Mesothelial cell of epicardium (in vitro differentiated cells): ENCODE data around the gene FGF4. TPM values are rescaled to one million over a fixed set of nuclear protein-coding genes. Genes with fewer than 3 reads are reported as not detected.

Source experiments
- DNase-seq, 2 experiments: peaks; one replicate each; pipeline ENCODE4 v3.0.0; 2021; ENCODE audit warnings: low spot score in 2 of 2; ENCODE audit not compliant: unreplicated experiment in 2 of 2
- H3K27ac Mint-ChIP-seq: 2 replicates; pipeline ENCODE4 v1.8.0; 2021; ENCODE audit warnings: mixed read lengths
- H3K27me3 Mint-ChIP-seq: 2 replicates; pipeline ENCODE4 v1.8.0; 2021; ENCODE audit warnings: low read depth, mixed read lengths
- H3K36me3 Mint-ChIP-seq: 2 replicates; pipeline ENCODE4 v1.8.0; 2021; ENCODE audit warnings: mixed read lengths
- H3K4me1 Mint-ChIP-seq: 2 replicates; pipeline ENCODE4 v1.8.0; 2021; ENCODE audit warnings: mixed read lengths
- H3K4me3 Mint-ChIP-seq: 2 replicates; pipeline ENCODE4 v1.8.0; 2021; ENCODE audit warnings: mild to moderate bottlenecking, moderate library complexity, mixed read lengths
- H3K9me3 Mint-ChIP-seq: 2 replicates; pipeline ENCODE4 v1.8.0; 2021; ENCODE audit warnings: mixed read lengths
- total RNA-seq: library from RNA; stranded (reverse); gene quantifications from 3 replicates; pipeline ENCODE4 v1.2.1, GENCODE V29; 2021
- TF ChIP-seq, protein P1 (sequence below): fragments of 200-600 bp; sonication (generic); IDR thresholded peaks from one replicate; pipeline ENCODE4 v1.5.0; 2021; ENCODE audit warnings: antibody characterized with exemption; ENCODE audit not compliant: unreplicated experiment

FGF4 gene
- total RNA-seq, 1 donor from 2014 or later, result not detected

DNA sequence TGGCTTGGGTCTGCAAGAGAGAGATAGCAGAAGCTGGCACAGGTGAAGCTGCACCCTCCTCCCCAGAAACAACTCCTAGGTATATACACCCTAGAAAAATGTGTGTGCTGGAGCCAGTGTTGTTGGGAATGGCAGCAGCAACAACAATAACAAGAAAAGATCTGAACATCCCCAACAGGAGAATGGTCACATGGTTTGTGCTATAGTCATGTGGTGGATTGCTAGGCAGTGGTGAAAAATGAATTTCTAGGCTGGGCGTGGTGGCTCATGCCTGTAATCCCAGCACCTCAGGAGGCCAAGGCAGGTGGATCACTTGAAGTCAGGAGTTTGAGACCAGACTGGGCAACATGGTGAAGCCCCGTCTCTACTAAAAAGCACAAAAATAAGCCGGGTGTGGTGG is 40.3 kb downstream of the FGF4 start:
- no peak overlapping the region for H3K4me3 Mint-ChIP-seq
- H3K27me3 Mint-ChIP-seq, result peaks cover 5% of the 10 kb centered on the region
- no peaks in the 10 kb centered on the region for H3K4me1 Mint-ChIP-seq
- no peak for DNase-seq
- TF ChIP-seq, protein P1, sequence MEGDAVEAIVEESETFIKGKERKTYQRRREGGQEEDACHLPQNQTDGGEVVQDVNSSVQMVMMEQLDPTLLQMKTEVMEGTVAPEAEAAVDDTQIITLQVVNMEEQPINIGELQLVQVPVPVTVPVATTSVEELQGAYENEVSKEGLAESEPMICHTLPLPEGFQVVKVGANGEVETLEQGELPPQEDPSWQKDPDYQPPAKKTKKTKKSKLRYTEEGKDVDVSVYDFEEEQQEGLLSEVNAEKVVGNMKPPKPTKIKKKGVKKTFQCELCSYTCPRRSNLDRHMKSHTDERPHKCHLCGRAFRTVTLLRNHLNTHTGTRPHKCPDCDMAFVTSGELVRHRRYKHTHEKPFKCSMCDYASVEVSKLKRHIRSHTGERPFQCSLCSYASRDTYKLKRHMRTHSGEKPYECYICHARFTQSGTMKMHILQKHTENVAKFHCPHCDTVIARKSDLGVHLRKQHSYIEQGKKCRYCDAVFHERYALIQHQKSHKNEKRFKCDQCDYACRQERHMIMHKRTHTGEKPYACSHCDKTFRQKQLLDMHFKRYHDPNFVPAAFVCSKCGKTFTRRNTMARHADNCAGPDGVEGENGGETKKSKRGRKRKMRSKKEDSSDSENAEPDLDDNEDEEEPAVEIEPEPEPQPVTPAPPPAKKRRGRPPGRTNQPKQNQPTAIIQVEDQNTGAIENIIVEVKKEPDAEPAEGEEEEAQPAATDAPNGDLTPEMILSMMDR, result no peak
- no peak overlapping the region for H3K27ac Mint-ChIP-seq
- no peaks in the 10 kb centered on the region for H3K36me3 Mint-ChIP-seq
- H3K9me3 Mint-ChIP-seq, result peaks cover 15% of the 10 kb centered on the region

DNA sequence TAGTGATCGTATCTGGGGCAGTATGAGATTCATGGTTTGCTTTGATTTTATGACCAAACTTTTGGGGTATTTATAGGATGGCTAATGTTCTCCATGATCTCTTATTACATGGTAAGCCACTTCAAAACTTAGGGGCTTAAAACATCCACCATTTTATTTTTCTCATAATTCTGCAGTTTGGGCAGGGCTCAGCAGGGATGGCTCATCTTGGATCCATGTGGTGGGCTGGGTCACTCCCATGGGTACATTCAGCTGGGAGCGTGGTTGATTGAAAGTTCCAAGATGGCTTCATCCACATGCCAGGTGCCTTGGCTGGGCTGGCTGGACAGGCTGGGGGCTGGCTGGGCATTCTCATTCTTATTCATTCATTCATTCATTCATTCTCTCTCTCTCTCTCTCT is 40.8 kb downstream of the FGF4 start:
- no peak for DNase-seq
- peaks cover 5% of the 10 kb centered on the region for H3K27me3 Mint-ChIP-seq
- no peaks in the 10 kb centered on the region for H3K4me1 Mint-ChIP-seq
- no peak overlapping the region for H3K27ac Mint-ChIP-seq
- TF ChIP-seq, protein P1, result no peak
- H3K9me3 Mint-ChIP-seq, result peaks cover 13% of the 10 kb centered on the region
- no peak overlapping the region for H3K4me3 Mint-ChIP-seq
- no peaks in the 10 kb centered on the region for H3K36me3 Mint-ChIP-seq

DNA sequence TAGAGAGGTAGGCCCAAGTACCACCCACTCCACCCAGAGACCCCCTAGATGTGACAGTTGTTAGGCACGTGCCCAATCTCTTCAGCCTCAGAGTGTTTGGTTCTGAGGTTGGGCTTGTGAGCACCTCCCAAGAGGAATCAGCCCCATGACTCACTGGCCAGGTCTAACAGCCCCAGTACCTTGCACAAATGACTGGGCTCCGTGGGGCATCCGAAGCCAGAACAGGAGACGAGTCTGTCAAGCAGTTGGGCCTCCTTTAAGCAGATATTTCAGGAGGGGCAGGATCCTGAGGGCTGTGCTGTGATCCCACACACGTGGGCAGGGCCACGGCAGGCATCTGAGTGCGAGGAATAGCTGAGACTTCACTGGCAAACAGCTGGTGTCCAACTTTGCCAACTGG is 42.2 kb downstream of the FGF4 start:
- peaks cover 13% of the 10 kb centered on the region for H3K9me3 Mint-ChIP-seq

DNA sequence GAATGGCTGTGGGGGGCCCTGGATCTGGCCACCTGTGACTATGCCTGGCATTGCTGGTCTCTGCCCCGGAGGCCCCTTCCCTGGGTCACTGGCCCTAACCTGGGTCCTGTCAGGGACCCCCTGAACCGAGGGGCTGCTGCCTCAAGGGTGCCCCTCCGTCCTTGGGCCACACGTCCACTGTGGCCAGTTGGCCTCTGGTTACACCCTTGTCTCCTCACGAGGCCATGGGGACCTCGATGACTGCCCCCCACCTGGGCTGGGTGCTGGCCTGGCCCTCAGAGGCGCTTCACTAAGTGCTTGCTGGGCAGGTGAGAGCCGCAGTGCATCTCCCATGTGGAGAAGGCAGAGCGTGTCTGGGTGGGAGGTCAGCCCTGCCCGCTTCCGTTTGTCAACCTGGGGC is 44.0 kb downstream of the FGF4 start:
- Mint-ChIP-seq H3K4me1 (peaks cover 2% of the 10 kb centered on the region), H3K36me3 (no peaks in the 10 kb centered on the region), H3K27ac (no peak overlapping the region), H3K27me3 (peaks cover 4% of the 10 kb centered on the region), H3K9me3 (peaks cover 9% of the 10 kb centered on the region), H3K4me3 (no peak overlapping the region)
- no peak for DNase-seq
- TF ChIP-seq, protein P1, result no peak

More for the DNA sequence above, 42.2 kb downstream of the FGF4 start:
- Mint-ChIP-seq H3K36me3 (no peaks in the 10 kb centered on the region), H3K4me3 (no peak overlapping the region), H3K27me3 (peaks cover 5% of the 10 kb centered on the region), H3K27ac (no peak overlapping the region), H3K4me1 (no peaks in the 10 kb centered on the region)
- no peak for DNase-seq
- TF ChIP-seq, protein P1, result no peak

GRCh38 chr11:69730500-69730899 is 44.6 kb downstream of the FGF4 start:
- no peaks in the 10 kb centered on the region for H3K36me3 Mint-ChIP-seq
- peaks cover 6% of the 10 kb centered on the region for H3K4me1 Mint-ChIP-seq
- peaks cover 9% of the 10 kb centered on the region for H3K9me3 Mint-ChIP-seq
- H3K27ac Mint-ChIP-seq, result no peak overlapping the region
- no peak for DNase-seq
- TF ChIP-seq, protein P1, result no peak
- no peak overlapping the region for H3K4me3 Mint-ChIP-seq
- peaks cover 4% of the 10 kb centered on the region for H3K27me3 Mint-ChIP-seq

GRCh38 chr11:69729252-69729651 is 45.9 kb downstream of the FGF4 start:
- no peak for DNase-seq
- H3K9me3 Mint-ChIP-seq, result peaks cover 3% of the 10 kb centered on the region
- no peaks in the 10 kb centered on the region for H3K36me3 Mint-ChIP-seq
- no peak overlapping the region for H3K27ac Mint-ChIP-seq
- H3K27me3 Mint-ChIP-seq, result peaks cover 4% of the 10 kb centered on the region
- TF ChIP-seq, protein P1, result no peak
- H3K4me3 Mint-ChIP-seq, result no peak overlapping the region
- H3K4me1 Mint-ChIP-seq, result peaks cover 6% of the 10 kb centered on the region
